Coronary artery (tissue), 2 donors: ENCODE results near the gene CMIP.

Experiments
- DNase-seq: peaks from one replicate; pipeline ENCODE4 v3.0.0-alpha.2; 2017; ENCODE audit warnings: low spot score
- H3K27ac ChIP-seq, 2 donors: fragments of 200-600 bp; sonication (generic); one replicate each; pipeline ENCODE4 v1.5.1; 2016 to 2019
- H3K4me3 ChIP-seq: fragments of 200-600 bp; sonication (generic); 2 replicates; pipeline ENCODE4 v1.5.1; 2016; ENCODE audit warnings: mild to moderate bottlenecking, moderate library complexity
- CTCF ChIP-seq: fragments of 200-600 bp; sonication (generic); IDR thresholded peaks from one replicate; pipeline ENCODE4 v1.5.1; 2019; ENCODE audit warnings: antibody characterized with exemption

Gene CMIP

GRCh38 chr16:81708266-81709015 is 263.8 kb downstream of the CMIP start:
- Histone ChIP-seq H3K4me3 (no peak overlapping the region), H3K27ac (no peak overlapping the region)
- TF ChIP-seq CTCF: no peak
- DNase-seq: no peak

- TF ChIP-seq CTCF: no peak
- H3K27ac ChIP-seq: no peak overlapping the region
- H3K4me3 ChIP-seq: no peak overlapping the region
- no peak for DNase-seq
Observed at GRCh38 chr16:81709016-81709900, 264.6 kb downstream of the CMIP start.

- no peak for TF ChIP-seq CTCF
- no peak overlapping the region for H3K4me3 ChIP-seq
- H3K27ac ChIP-seq: no peak overlapping the region
- no peak for DNase-seq
Observed at GRCh38 chr16:81710044-81710443, 265.4 kb downstream of the CMIP start.

- no peak for TF ChIP-seq CTCF
- Histone ChIP-seq H3K4me3 (no peak overlapping the region), H3K27ac (no peak overlapping the region)
- no peak for DNase-seq
Observed at GRCh38 chr16:81710596-81710995, 266.0 kb downstream of the CMIP start.

- Histone ChIP-seq H3K4me3 (no peak overlapping the region), H3K27ac (no peak overlapping the region)
- no peak for DNase-seq
- TF ChIP-seq CTCF: no peak
Observed at GRCh38 chr16:81711657-81712319, 267.2 kb downstream of the CMIP start.

- H3K27ac ChIP-seq: no peak overlapping the region
- no peak overlapping the region for H3K4me3 ChIP-seq
- DNase-seq: no peak
- TF ChIP-seq CTCF: no peak
Observed at GRCh38 chr16:81712681-81713080, 268.1 kb downstream of the CMIP start.
